ENCODE results near the gene TNPO3. TPM values are rescaled to one million over a fixed set of nuclear protein-coding genes. Genes with fewer than 3 reads are reported as not detected.
"Not testable (repeated sequence)": the region's sequence is repeated elsewhere in the genome, so short reads cannot be mapped to it uniquely, and the experiment has no call there.

TNPO3 gene
- total RNA-seq, 1 donor from 2014 or later = 96.2 TPM

GRCh38 chr7:128961030-128961659 lies 93.8 kb downstream of the TNPO3 start:
- DNase-seq = no peak

GRCh38 chr7:128959296-128959695 lies 95.6 kb downstream of the TNPO3 start:
- no peak for DNase-seq

GRCh38 chr7:128955981-128956380 lies 98.9 kb downstream of the TNPO3 start:
- DNase-seq = no peak

GRCh38 chr7:128954830-128955802 lies 99.8 kb downstream of the TNPO3 start:
- no peak for DNase-seq

- no peak for DNase-seq
These were observed 100.8 kb downstream of the TNPO3 start for GRCh38 chr7:128954150-128954549.

GRCh38 chr7:128951296-128951695 lies 103.6 kb downstream of the TNPO3 start:
- DNase-seq = no peak

GRCh38 chr7:128948976-128949760 lies 105.7 kb downstream of the TNPO3 start:
- DNase-seq = no peak

- no peak for DNase-seq
These were observed 106.5 kb downstream of the TNPO3 start for GRCh38 chr7:128948312-128948973.

GRCh38 chr7:128947854-128948253 lies 107.1 kb downstream of the TNPO3 start:
- DNase-seq = no peak

GRCh38 chr7:128946936-128947830 lies 107.7 kb downstream of the TNPO3 start:
- DNase-seq = no peak

GRCh38 chr7:128945668-128946366 lies 109.1 kb downstream of the TNPO3 start:
- no peak for DNase-seq

- DNase-seq = no peak
These were observed 110.2 kb downstream of the TNPO3 start for GRCh38 chr7:128944487-128945236.

- not testable (repeated sequence) for DNase-seq
These were observed 111.7 kb downstream of the TNPO3 start for GRCh38 chr7:128943251-128943650.

GRCh38 chr7:128941946-128942526 lies 112.9 kb downstream of the TNPO3 start:
- no peak for DNase-seq

GRCh38 chr7:128941323-128941890 lies 113.5 kb downstream of the TNPO3 start:
- DNase-seq = no peak

- DNase-seq = no peak
These were observed 114.2 kb downstream of the TNPO3 start for GRCh38 chr7:128940494-128941322.

- no peak for DNase-seq
These were observed 115.0 kb downstream of the TNPO3 start for GRCh38 chr7:128939861-128940410.
